Gastrocnemius medialis (tissue), 4 donors: Measurements from ENCODE around the gene UFL1. TPM values are rescaled to one million over a fixed set of nuclear protein-coding genes. Genes with fewer than 3 reads are reported as not detected.
A peak's percentile ranks its signal among the peaks of the same experiment; 100 is the strongest.
"Not testable (repeated sequence)": the region's sequence is repeated elsewhere in the genome, so short reads cannot be mapped to it uniquely, and the experiment has no call there.

Experiments used
- ATAC-seq, 2 donors: fragments of 150-250 bp; one replicate each; pipeline ENCODE4 v1.9.1; 2016
- DNase-seq, 2 donors: peaks; one replicate each; pipeline ENCODE4 v3.0.0-alpha.2; 2019
- H3K27ac ChIP-seq, 4 donors: fragments of 200-600 bp; sonication (generic); 1 replicate in 1 of 4; 2 replicates in 3 of 4; pipeline ENCODE4 v1.5.1; 2016 to 2018; ENCODE audit warnings: mild to moderate bottlenecking in 2 of 4, moderate library complexity in 1 of 4
- H3K27me3 ChIP-seq, 3 donors: fragments of 200-600 bp; sonication (generic) in 2 of 3; 1 replicate in 1 of 3; 2 replicates in 2 of 3; pipeline versions ENCODE4 v1.5.1 to v1.6.0; 2016 to 2019; ENCODE audit warnings: mild to moderate bottlenecking in 1 of 3, moderate library complexity in 1 of 3
- H3K36me3 ChIP-seq, 2 donors: fragments of 200-600 bp; sonication (generic) in 1 of 2; one replicate each; pipeline ENCODE4 v1.5.1; 2017 to 2018
- H3K4me1 ChIP-seq, 2 donors: fragments of 200-600 bp; sonication (generic) in 1 of 2; one replicate each; pipeline ENCODE4 v1.5.1; 2016 to 2017; ENCODE audit warnings: mild to moderate bottlenecking in 2 of 2
- H3K4me3 ChIP-seq, 4 donors: fragments of 200-600 bp; sonication (generic) in 3 of 4; 1 replicate in 1 of 4; 2 replicates in 3 of 4; pipeline ENCODE4 v1.5.1; 2016 to 2019; ENCODE audit warnings: mild to moderate bottlenecking in 2 of 4
- H3K9me3 ChIP-seq, 3 donors: fragments of 200-600 bp; sonication (generic) in 2 of 3; 1 replicate in 1 of 3; 2 replicates in 2 of 3; pipeline ENCODE4 v1.5.1; 2016 to 2019
- CTCF ChIP-seq, 5 experiments: fragments of 450-650 bp in 3 of 5; fragments of 200-600 bp in 2 of 5; sonication (generic) in 2 of 5; IDR thresholded peaks in 4 of 5; conservative IDR thresholded peaks in 1 of 5; 1 replicate in 4 of 5; 2 replicates in 1 of 5; pipeline ENCODE4 v1.5.1; 2016 to 2019; ENCODE audit warnings: antibody characterized with exemption in 5 of 5, mild to moderate bottlenecking in 3 of 5, moderate library complexity in 3 of 5
- POLR2A ChIP-seq, 2 donors: fragments of 450-650 bp; IDR thresholded peaks; one replicate each; pipeline ENCODE4 v1.6.1; 2017; ENCODE audit warnings: antibody characterized with exemption in 2 of 2, mild to moderate bottlenecking in 2 of 2, moderate library complexity in 2 of 2
- in situ Hi-C, 4 donors: fragments of 200-750 bp; cut with MboI; loops; one replicate each; pipeline versions ENCODE4 v1.15.0 to v1.8.0; 2017; ENCODE audit warnings: low sequenced_read_pairs in 4 of 4
- intact Hi-C: fragments of 100-400 bp; cut with DNase I; formaldehyde crosslinking; loops from one replicate; pipeline ENCODE4 v1.15.1; 2023; ENCODE audit warnings: low total_unique reads
- total RNA-seq, 4 donors: library from RNA; depleted of rRNA; stranded (reverse); fragments of >200 nt; gene quantifications; one replicate each; pipeline versions ENCODE4 v1.1.0 to v1.2.3, GENCODE V29; 2016

The UFL1 gene
- 10 to 100 TPM; 25.2 to 38.2 (median 29.2) TPM for total RNA-seq

- Histone ChIP-seq H3K27me3 (no peaks in the 10 kb centered on the region), H3K4me1 (peaks cover 19 to 25% of the 10 kb centered on the region in 2 donors), H3K27ac (peak within 1 kb of the TSS; percentile 92 to 96 (median 94)), H3K36me3 (peaks cover 0 to 34% of the 10 kb centered on the region in 2 donors), H3K4me3 (peak within 1 kb of the TSS; percentile 85 to 96 (median 91)), H3K9me3 (no peaks in the 10 kb centered on the region)
- DNase-seq (peak; percentile 90 to 92), ATAC-seq (peak; percentile 99)
- intact Hi-C loops (loop anchor here (5.0 kb wide), 1 partner anchor 375 kb away; the partner anchor contains the start of gene NDUFAF4), in situ Hi-C loops (loop anchor here in 1 of 4 donors (10.0 kb wide), 1 partner anchor 373 kb away; the partner anchor contains the start of gene NDUFAF4)
- TF ChIP-seq CTCF (IDR thresholded peaks at IDR 0.05 in 4 of 5, conservative IDR thresholded peaks at IDR 0.05 in 1 of 5) (peak in 2 of 5 experiments; percentile 19 to 29), POLR2A (IDR thresholded peaks at IDR 0.05) (peak; percentile 79 to 80)
Measured at GRCh38 chr6:96521644-96522464, at the start of gene UFL1. Gene UFL1, plus strand, starts transcription at chr6:96521806. Its CDS starts 68 bp downstream, at chr6:96521874.

GRCh38 chr6:96472291-96472690 lies 49.3 kb upstream of the UFL1 start:
- H3K9me3 ChIP-seq, intact Hi-C loops, H3K27me3 ChIP-seq, H3K36me3 ChIP-seq, ATAC-seq, DNase-seq, H3K27ac ChIP-seq, in situ Hi-C loops, H3K4me3 ChIP-seq, H3K4me1 ChIP-seq: not testable (repeated sequence)

- intact Hi-C loops, result no loop called here
- Histone ChIP-seq H3K4me1 (no peaks in the 10 kb centered on the region), H3K9me3 (no peaks in the 10 kb centered on the region), H3K4me3 (no peak overlapping the region), H3K27me3 (no peaks in the 10 kb centered on the region), H3K27ac (no peak overlapping the region), H3K36me3 (no peaks in the 10 kb centered on the region)
- in situ Hi-C loops, result no loop called here
- TF ChIP-seq CTCF (IDR thresholded peaks at IDR 0.05 in 4 of 5, conservative IDR thresholded peaks at IDR 0.05 in 1 of 5), result no peak
- no peak for TF ChIP-seq POLR2A (IDR thresholded peaks at IDR 0.05)
- ATAC-seq (no peak), DNase-seq (no peak)
Measured at GRCh38 chr6:96478695-96479094, 42.9 kb upstream of the UFL1 start.

- H3K36me3 ChIP-seq, result no peaks in the 10 kb centered on the region
- intact Hi-C loops (no loop called here), in situ Hi-C loops (no loop called here)
- no peak for TF ChIP-seq CTCF (IDR thresholded peaks at IDR 0.05 in 4 of 5, conservative IDR thresholded peaks at IDR 0.05 in 1 of 5)
- no peak for TF ChIP-seq POLR2A (IDR thresholded peaks at IDR 0.05)
- DNase-seq (no peak), ATAC-seq (no peak)
- no peaks in the 10 kb centered on the region for H3K9me3 ChIP-seq
- no peaks in the 10 kb centered on the region for H3K27me3 ChIP-seq
- H3K4me1 ChIP-seq, result no peaks in the 10 kb centered on the region
- H3K4me3 ChIP-seq, result no peak overlapping the region
- no peak overlapping the region for H3K27ac ChIP-seq
Measured at GRCh38 chr6:96491926-96492325, 29.7 kb upstream of the UFL1 start.

GRCh38 chr6:96499781-96500180 lies 21.8 kb upstream of the UFL1 start:
- no peak overlapping the region for H3K27ac ChIP-seq
- DNase-seq (no peak), ATAC-seq (no peak)
- in situ Hi-C loops, result no loop called here
- H3K4me1 ChIP-seq, result no peaks in the 10 kb centered on the region
- no peak overlapping the region for H3K4me3 ChIP-seq
- H3K27me3 ChIP-seq, result no peaks in the 10 kb centered on the region
- no peaks in the 10 kb centered on the region for H3K36me3 ChIP-seq
- H3K9me3 ChIP-seq, result peaks cover 0 to 6% (median 0%) of the 10 kb centered on the region in 3 donors
- TF ChIP-seq POLR2A (IDR thresholded peaks at IDR 0.05) (no peak), CTCF (IDR thresholded peaks at IDR 0.05 in 4 of 5, conservative IDR thresholded peaks at IDR 0.05 in 1 of 5) (no peak)
- intact Hi-C loops, result no loop called here
